ENCODE measurements around the gene INTS2.
"Not testable (repeated sequence)": the region's sequence is repeated elsewhere in the genome, so short reads cannot be mapped to it uniquely, and the experiment has no call there.

Gene INTS2

DNA sequence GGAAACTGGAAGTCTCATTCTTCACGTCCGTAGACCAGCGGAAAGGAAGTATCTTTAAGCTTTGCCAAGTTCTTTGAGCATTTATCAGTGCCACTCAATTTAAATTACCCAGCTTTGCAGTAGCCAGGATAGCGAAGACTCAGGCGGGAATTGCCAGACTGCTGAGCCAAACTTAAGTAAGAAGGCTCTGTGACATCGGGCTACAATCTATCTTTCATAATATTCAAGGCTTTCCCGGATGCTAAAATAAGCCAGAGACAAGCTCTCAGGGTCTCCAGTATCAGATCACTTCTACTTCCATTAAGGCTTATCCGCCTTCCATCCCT, 64.0 kb downstream of the INTS2 start (continued):
- TF ChIP-seq, protein P1, sequence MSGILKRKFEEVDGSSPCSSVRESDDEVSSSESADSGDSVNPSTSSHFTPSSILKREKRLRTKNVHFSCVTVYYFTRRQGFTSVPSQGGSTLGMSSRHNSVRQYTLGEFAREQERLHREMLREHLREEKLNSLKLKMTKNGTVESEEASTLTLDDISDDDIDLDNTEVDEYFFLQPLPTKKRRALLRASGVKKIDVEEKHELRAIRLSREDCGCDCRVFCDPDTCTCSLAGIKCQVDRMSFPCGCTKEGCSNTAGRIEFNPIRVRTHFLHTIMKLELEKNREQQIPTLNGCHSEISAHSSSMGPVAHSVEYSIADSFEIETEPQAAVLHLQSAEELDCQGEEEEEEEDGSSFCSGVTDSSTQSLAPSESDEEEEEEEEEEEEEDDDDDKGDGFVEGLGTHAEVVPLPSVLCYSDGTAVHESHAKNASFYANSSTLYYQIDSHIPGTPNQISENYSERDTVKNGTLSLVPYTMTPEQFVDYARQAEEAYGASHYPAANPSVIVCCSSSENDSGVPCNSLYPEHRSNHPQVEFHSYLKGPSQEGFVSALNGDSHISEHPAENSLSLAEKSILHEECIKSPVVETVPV (CRISPR knock-in tag; IDR thresholded peaks at IDR 0.05), result no peak
- TF ChIP-seq GLIS3 (CRISPR knock-in tag; IDR thresholded peaks at IDR 0.05), result no peak

- no peak for TF ChIP-seq OSR1 (CRISPR knock-in tag; IDR thresholded peaks at IDR 0.05)
- TF ChIP-seq, protein P2, sequence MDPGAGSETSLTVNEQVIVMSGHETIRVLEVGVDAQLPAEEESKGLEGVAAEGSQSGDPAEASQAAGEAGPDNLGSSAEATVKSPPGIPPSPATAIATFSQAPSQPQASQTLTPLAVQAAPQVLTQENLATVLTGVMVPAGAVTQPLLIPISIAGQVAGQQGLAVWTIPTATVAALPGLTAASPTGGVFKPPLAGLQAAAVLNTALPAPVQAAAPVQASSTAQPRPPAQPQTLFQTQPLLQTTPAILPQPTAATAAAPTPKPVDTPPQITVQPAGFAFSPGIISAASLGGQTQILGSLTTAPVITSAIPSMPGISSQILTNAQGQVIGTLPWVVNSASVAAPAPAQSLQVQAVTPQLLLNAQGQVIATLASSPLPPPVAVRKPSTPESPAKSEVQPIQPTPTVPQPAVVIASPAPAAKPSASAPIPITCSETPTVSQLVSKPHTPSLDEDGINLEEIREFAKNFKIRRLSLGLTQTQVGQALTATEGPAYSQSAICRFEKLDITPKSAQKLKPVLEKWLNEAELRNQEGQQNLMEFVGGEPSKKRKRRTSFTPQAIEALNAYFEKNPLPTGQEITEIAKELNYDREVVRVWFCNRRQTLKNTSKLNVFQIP (CRISPR knock-in tag; IDR thresholded peaks at IDR 0.05; ENCODE audit: borderline replicate concordance, low read depth), result no peak
- no peak for TF ChIP-seq TOX (CRISPR knock-in tag; IDR thresholded peaks at IDR 0.05; ENCODE audit: borderline replicate concordance)
- TF ChIP-seq TCF4 (CRISPR knock-in tag; IDR thresholded peaks at IDR 0.05; ENCODE audit: borderline replicate concordance), result no peak
- TF ChIP-seq CREB5 (CRISPR knock-in tag; IDR thresholded peaks at IDR 0.05; ENCODE audit: low read depth), result no peak
- TF ChIP-seq PPARA (CRISPR knock-in tag; IDR thresholded peaks at IDR 0.05; ENCODE audit: borderline replicate concordance), result no peak
- TF ChIP-seq, protein P1 (CRISPR knock-in tag; IDR thresholded peaks at IDR 0.05), result no peak
- TF ChIP-seq CSDC2 (CRISPR knock-in tag; IDR thresholded peaks at IDR 0.05), result no peak
- TF ChIP-seq ZFP3 (CRISPR knock-in tag; IDR thresholded peaks at IDR 0.05), result no peak
- TF ChIP-seq ZC3H10 (CRISPR knock-in tag; IDR thresholded peaks at IDR 0.05), result no peak
- ATAC-seq, result peak; percentile 98
Measured at GRCh38 chr17:61862975-61863800, 64.6 kb downstream of the INTS2 start, which contains the start of gene BRIP1. BRIP1 (minus strand) TSS chr17:61863528; CDS start chr17:61861539, 1,989 bp downstream.

DNA sequence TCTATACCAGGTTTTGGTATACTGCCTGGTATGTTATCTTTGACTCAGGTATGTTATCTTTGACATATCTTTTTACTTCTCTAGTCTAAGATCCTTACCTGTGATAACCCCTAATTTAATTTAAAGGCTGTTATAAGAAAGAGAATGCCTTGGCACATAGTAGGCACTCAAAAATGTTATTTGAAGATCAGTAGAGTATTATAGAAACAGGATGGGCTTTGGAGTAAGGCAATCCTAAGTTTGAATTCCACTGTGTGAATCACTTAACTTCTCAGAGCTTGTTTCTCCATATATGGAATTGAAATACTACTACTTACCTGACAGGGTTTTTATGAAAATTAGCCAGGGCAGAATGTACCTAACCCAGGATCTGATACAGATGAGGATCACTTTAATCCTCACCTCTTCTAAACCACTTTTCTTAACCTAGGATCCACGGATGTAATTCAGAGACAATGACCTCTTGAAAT, 65.6 kb downstream of the INTS2 start:
- TF ChIP-seq BACH2 (CRISPR knock-in tag; IDR thresholded peaks at IDR 0.05; ENCODE audit: borderline replicate concordance) (no peak), ISL1 (CRISPR knock-in tag; IDR thresholded peaks at IDR 0.05) (no peak), OSR1 (CRISPR knock-in tag; IDR thresholded peaks at IDR 0.05) (no peak), ZNF565 (CRISPR knock-in tag; conservative IDR thresholded peaks at IDR 0.05; ENCODE audit: low read depth) (no peak), RARB (CRISPR knock-in tag; IDR thresholded peaks at IDR 0.05) (no peak)
- TF ChIP-seq, protein P1 (CRISPR knock-in tag; IDR thresholded peaks at IDR 0.05), result no peak
- TF ChIP-seq, protein P3, sequence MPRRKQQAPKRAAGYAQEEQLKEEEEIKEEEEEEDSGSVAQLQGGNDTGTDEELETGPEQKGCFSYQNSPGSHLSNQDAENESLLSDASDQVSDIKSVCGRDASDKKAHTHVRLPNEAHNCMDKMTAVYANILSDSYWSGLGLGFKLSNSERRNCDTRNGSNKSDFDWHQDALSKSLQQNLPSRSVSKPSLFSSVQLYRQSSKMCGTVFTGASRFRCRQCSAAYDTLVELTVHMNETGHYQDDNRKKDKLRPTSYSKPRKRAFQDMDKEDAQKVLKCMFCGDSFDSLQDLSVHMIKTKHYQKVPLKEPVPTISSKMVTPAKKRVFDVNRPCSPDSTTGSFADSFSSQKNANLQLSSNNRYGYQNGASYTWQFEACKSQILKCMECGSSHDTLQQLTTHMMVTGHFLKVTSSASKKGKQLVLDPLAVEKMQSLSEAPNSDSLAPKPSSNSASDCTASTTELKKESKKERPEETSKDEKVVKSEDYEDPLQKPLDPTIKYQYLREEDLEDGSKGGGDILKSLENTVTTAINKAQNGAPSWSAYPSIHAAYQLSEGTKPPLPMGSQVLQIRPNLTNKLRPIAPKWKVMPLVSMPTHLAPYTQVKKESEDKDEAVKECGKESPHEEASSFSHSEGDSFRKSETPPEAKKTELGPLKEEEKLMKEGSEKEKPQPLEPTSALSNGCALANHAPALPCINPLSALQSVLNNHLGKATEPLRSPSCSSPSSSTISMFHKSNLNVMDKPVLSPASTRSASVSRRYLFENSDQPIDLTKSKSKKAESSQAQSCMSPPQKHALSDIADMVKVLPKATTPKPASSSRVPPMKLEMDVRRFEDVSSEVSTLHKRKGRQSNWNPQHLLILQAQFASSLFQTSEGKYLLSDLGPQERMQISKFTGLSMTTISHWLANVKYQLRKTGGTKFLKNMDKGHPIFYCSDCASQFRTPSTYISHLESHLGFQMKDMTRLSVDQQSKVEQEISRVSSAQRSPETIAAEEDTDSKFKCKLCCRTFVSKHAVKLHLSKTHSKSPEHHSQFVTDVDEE (CRISPR knock-in tag; IDR thresholded peaks at IDR 0.05), result no peak
- TF ChIP-seq, protein P4, sequence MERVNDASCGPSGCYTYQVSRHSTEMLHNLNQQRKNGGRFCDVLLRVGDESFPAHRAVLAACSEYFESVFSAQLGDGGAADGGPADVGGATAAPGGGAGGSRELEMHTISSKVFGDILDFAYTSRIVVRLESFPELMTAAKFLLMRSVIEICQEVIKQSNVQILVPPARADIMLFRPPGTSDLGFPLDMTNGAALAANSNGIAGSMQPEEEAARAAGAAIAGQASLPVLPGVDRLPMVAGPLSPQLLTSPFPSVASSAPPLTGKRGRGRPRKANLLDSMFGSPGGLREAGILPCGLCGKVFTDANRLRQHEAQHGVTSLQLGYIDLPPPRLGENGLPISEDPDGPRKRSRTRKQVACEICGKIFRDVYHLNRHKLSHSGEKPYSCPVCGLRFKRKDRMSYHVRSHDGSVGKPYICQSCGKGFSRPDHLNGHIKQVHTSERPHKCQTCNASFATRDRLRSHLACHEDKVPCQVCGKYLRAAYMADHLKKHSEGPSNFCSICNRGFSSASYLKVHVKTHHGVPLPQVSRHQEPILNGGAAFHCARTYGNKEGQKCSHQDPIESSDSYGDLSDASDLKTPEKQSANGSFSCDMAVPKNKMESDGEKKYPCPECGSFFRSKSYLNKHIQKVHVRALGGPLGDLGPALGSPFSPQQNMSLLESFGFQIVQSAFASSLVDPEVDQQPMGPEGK (CRISPR knock-in tag; IDR thresholded peaks at IDR 0.05; ENCODE audit: borderline replicate concordance), result no peak
- ATAC-seq, result peak; percentile 25; the same call in 2 of the 3 replicates

- not testable (repeated sequence) for ATAC-seq
Measured at GRCh38 chr17:61860397-61860796, 67.4 kb downstream of the INTS2 start.
